GM12878 (cell line): ENCODE results near the gene RNF186. TPM values are rescaled to one million over a fixed set of nuclear protein-coding genes. Genes with fewer than 3 reads are reported as not detected.

Experiments
- ATAC-seq: fragments of 200-7000 bp; cut with Tn5 transposase; 3 replicates; pipeline ENCODE4 v1.9.1; 2020; ENCODE audit warnings: mild to moderate bottlenecking, moderate library complexity
- BruUV-seq: library from RNA; stranded (reverse); fragments of 400-500 nt; replicated peaks from 2 replicates; lab custom pipeline; 2021; lab: Mats Ljungman, UMichigan
- CTCF ChIA-PET: fragments of 300-600 bp; sonication (Branson Sonifier 250); formaldehyde crosslinking; extraction: SDS; loops from one replicate; lab custom pipeline; 2021; ENCODE audit warnings: inconsistent platforms; lab: Yijun Ruan, JAX
- POLR2A ChIA-PET: fragments of 350-600 bp; formaldehyde crosslinking; extraction: SDS; loops from one replicate; lab custom pipeline; 2021; ENCODE audit warnings: inconsistent platforms; lab: Charles Lee
- RAD21 ChIA-PET: fragments of 300-600 bp; sonication (Branson Sonifier 250); formaldehyde crosslinking; loops from one replicate; lab custom pipeline; 2023; ENCODE audit warnings: antibody characterized with exemption; ENCODE audit not compliant: unreplicated experiment; lab: Charles Lee
- SMC1A ChIA-PET: fragments of 300-600 bp; sonication (Branson Sonifier 250); formaldehyde crosslinking; loops from one replicate; lab custom pipeline; 2023; ENCODE audit not compliant: unreplicated experiment, uncharacterized antibody; lab: Charles Lee
- DNase-seq: peaks from one replicate; pipeline ENCODE4 v3.0.0-alpha.2; 2011; ENCODE audit warnings: low read depth, low spot score
- FAIRE-seq: peaks from 3 replicates; lab custom pipeline; 2011; peaks lifted over from hg19 to GRCh38; lab: Jason Lieb, UNC
- H2AFZ ChIP-seq: 2 replicates; pipeline ENCODE4 v1.6.0; 2011; ENCODE audit warnings: low read depth, low read length, control low read depth; ENCODE audit not compliant: control insufficient read depth
- H3K27ac ChIP-seq: 2 replicates; pipeline ENCODE4 v1.5.1; 2011; ENCODE audit warnings: control low read depth; ENCODE audit not compliant: control insufficient read depth, insufficient read depth
- H3K27me3 ChIP-seq, 2 experiments: replicated peaks in 1 of 2; 2 replicates each; pipeline versions ENCODE4 v1.6.0 to v1.6.1; 2011; ENCODE audit warnings: low read length in 1 of 2; ENCODE audit not compliant: control insufficient read depth in 2 of 2, insufficient read depth in 2 of 2
- H3K36me3 ChIP-seq, 2 experiments: 2 replicates each; pipeline ENCODE4 v1.5.1; 2011; ENCODE audit warnings: low read length in 1 of 2; ENCODE audit not compliant: control insufficient read depth in 2 of 2, insufficient read depth in 2 of 2
- H3K4me1 ChIP-seq: 2 replicates; pipeline ENCODE4 v1.6.1; 2011; ENCODE audit warnings: mild to moderate bottlenecking, low read length, moderate library complexity, mixed read lengths; ENCODE audit not compliant: control insufficient read depth, insufficient read depth
- H3K4me2 ChIP-seq: 2 replicates; pipeline ENCODE4 v1.6.0; 2011; ENCODE audit warnings: control low read depth; ENCODE audit not compliant: control insufficient read depth, insufficient read depth
- H3K4me3 ChIP-seq: fragments of 200-600 bp; sonication (generic); 2 replicates; pipeline ENCODE4 v1.5.1; 2016
- H3K79me2 ChIP-seq: 2 replicates; pipeline ENCODE4 v1.6.0; 2011; ENCODE audit warnings: low read length; ENCODE audit not compliant: control insufficient read depth, insufficient read depth
- H3K9ac ChIP-seq: 2 replicates; pipeline ENCODE4 v1.8.0; 2011; ENCODE audit warnings: low read length, control low read depth, mixed read lengths; ENCODE audit not compliant: control insufficient read depth, insufficient read depth
- H3K9me3 ChIP-seq: replicated peaks from 3 replicates; pipeline ENCODE4 v1.5.1; 2011; ENCODE audit warnings: mild to moderate bottlenecking, low read length; ENCODE audit not compliant: control insufficient read depth, insufficient read depth
- H4K20me1 ChIP-seq: 2 replicates; pipeline ENCODE4 v1.6.0; 2011; ENCODE audit not compliant: control insufficient read depth, insufficient read depth
- BACH1 ChIP-seq: fragments of 450-650 bp; IDR thresholded peaks from 2 replicates; pipeline ENCODE4 v1.6.1; 2017; ENCODE audit warnings: mild to moderate bottlenecking, borderline replicate concordance
- IKZF2 ChIP-seq, 2 experiments: fragments of 450-650 bp; IDR thresholded peaks; 2 replicates each; pipeline ENCODE4 v1.6.1; 2017; ENCODE audit warnings: mild to moderate bottlenecking in 2 of 2, moderate library complexity in 2 of 2
- PKNOX1 ChIP-seq: fragments of 450-650 bp; IDR thresholded peaks from 2 replicates; pipeline ENCODE4 v1.6.1; 2016; ENCODE audit warnings: mild to moderate bottlenecking
- RAD21 ChIP-seq: IDR thresholded peaks from 2 replicates; pipeline ENCODE4 v1.6.1; 2011; ENCODE audit warnings: mild to moderate bottlenecking, low read depth, low read length, moderate library complexity; ENCODE audit not compliant: insufficient read depth
- SMC3 ChIP-seq: IDR thresholded peaks from 2 replicates; pipeline ENCODE4 v1.6.1; 2011; ENCODE audit warnings: low read length, improper control_type of control experiment, borderline replicate concordance
- ZBTB4 ChIP-seq: fragments of 450-650 bp; formaldehyde crosslinking; IDR thresholded peaks from 2 replicates; pipeline ENCODE4 v1.4.0; 2022; ENCODE audit warnings: mild to moderate bottlenecking, moderate library complexity
- WGBS: methylation state at CpG from one replicate; pipeline ENCODE4 v1.1.6; 2016; ENCODE audit warnings: low lambda C conversion rate; ENCODE audit not compliant: insufficient replicate concordance, insufficient coverage; ENCODE audit errors: missing lambda C conversion rate; 5-methylcytosine and 5-hydroxymethylcytosine counted together
- in situ Hi-C: fragments of 300-500 bp; cut with MboI; formaldehyde crosslinking; loops from 9 replicates; pipeline ENCODE4 v1.14.3; 2018; ENCODE audit warnings: mixed read lengths
- intact Hi-C: fragments of 100-400 bp; cut with micrococcal nuclease; formaldehyde crosslinking; loops from one replicate; pipeline ENCODE4 v1.14.2; 2022; ENCODE audit not compliant: unreplicated experiment
- polyA plus RNA-seq, 11 experiments: library from polyadenylated mRNA; depleted of rRNA in 4 of 11; unstranded in 6 of 11; stranded (reverse) in 5 of 11; fragments of >200 nt; fragmentation: Nextera tagmentation in 4 of 11; fragmentation: Illumina TruSeq in 1 of 11; extraction: Ambion mirVana in 4 of 11; extraction: Trizol in 1 of 11; gene quantifications; 1 replicate in 1 of 11; 2 replicates in 10 of 11; pipeline versions ENCODE4 v1.2.1 to v1.2.3, GENCODE V29; 2011 to 2016; ENCODE audit warnings: inconsistent platforms in 2 of 11, missing spikeins in 2 of 11, low read depth in 1 of 11
- total RNA-seq, 4 experiments: library from RNA; depleted of rRNA in 3 of 4; stranded (reverse); fragments of >200 nt in 3 of 4; fragmentation: Illumina TruSeq in 1 of 4; extraction: Trizol in 1 of 4; gene quantifications; 2 replicates each; pipeline versions ENCODE4 v1.2.1 to v1.2.3, GENCODE V29; 2013 to 2021
- TF ChIP-seq, protein P1 (sequence below): IDR thresholded peaks from 2 replicates; pipeline ENCODE4 v1.6.1; 2012; ENCODE audit warnings: low read depth, low read length, improper control_type of control experiment

Gene RNF186
- total and polyA plus RNA-seq, 10 of the 15 experiments (the other 5 are each of a cell fraction or from before 2014, with no cell fraction given): not detected

DNA sequence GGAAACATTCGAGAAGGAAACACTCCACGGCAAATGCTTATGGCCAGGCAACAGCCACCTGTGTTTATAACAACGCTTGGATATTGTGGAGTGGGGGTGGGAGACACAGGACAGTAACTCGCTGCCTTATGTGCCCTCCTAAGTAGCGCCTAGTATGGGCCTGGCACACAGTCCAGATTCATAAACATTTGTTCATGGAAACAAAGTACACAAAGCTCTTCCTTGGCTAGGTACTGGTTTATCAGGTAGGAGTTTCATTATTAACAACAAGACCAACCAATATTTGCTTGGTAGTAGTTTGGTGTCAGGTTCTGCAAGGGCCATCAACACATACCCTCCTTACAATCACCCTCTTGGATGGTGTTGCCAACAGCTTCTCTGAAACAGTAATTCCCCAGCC, 38.8 kb downstream of the RNF186 start:
- peaks cover 6 to 11% of the 10 kb centered on the region in 2 experiments for H3K36me3 ChIP-seq
- no peak overlapping the region for H3K9ac ChIP-seq
- CTCF ChIA-PET: no interaction called here
- intact Hi-C loops: no loop called here
- RAD21 ChIA-PET: no interaction called here
- no peak for FAIRE-seq
- no peak for DNase-seq
- SMC1A ChIA-PET: no interaction called here
- no peaks in the 10 kb centered on the region for H3K4me1 ChIP-seq
- H2AFZ ChIP-seq: no peak overlapping the region
- H3K27ac ChIP-seq: no peak overlapping the region
- no peak overlapping the region for H3K4me3 ChIP-seq
- H4K20me1 ChIP-seq: no peaks in the 10 kb centered on the region
- no peaks in the 10 kb centered on the region for H3K27me3 ChIP-seq
- no peaks in the 10 kb centered on the region for H3K9me3 ChIP-seq
- no peak overlapping the region for H3K4me2 ChIP-seq
- no peaks in the 10 kb centered on the region for H3K79me2 ChIP-seq
- TF ChIP-seq IKZF2 (IDR thresholded peaks at IDR 0.05) (no peak), RAD21 (no peak)
- TF ChIP-seq, protein P1, sequence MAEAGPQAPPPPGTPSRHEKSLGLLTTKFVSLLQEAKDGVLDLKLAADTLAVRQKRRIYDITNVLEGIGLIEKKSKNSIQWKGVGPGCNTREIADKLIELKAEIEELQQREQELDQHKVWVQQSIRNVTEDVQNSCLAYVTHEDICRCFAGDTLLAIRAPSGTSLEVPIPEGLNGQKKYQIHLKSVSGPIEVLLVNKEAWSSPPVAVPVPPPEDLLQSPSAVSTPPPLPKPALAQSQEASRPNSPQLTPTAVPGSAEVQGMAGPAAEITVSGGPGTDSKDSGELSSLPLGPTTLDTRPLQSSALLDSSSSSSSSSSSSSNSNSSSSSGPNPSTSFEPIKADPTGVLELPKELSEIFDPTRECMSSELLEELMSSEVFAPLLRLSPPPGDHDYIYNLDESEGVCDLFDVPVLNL: no peak
- TF ChIP-seq, all 136 proteins: peak for 0
- no peak for ATAC-seq
- in situ Hi-C loops: no loop called here
- 100% methylated on average over 5 of the region's 5 CpGs for WGBS
- POLR2A ChIA-PET: no interaction called here
- BruUV-seq: no TSS peak

DNA sequence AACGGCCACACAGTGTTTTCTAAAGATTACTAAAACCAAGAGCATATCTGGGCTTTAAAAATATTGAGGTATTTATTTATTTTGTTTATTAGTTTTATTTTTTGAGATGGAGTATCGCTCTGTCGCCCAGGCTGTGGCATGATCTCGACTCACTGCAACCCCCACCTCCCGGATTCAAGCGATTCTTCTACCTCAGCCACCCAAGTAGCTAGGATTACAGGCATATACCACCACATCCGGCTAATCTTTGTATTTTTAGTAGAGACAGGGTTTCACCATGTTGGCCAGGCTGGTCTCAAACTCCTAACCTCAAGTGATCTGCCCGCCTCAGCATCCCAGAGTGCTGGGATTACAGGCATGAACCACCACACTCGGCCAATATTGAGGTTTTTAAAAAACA, 39.3 kb downstream of the RNF186 start:
- BruUV-seq: no TSS peak
- 96% methylated on average over 9 of the region's 9 CpGs for WGBS

More for the DNA sequence above, 39.3 kb downstream of the RNF186 start:
- TF ChIP-seq PKNOX1 (no peak), SMC3 (no peak), BACH1 (no peak), ZBTB4 (CRISPR knock-in tag) (no peak)
- no peaks in the 10 kb centered on the region for H3K27me3 ChIP-seq
- CTCF ChIA-PET: no interaction called here
- SMC1A ChIA-PET: no interaction called here
- no peak for DNase-seq
- no peak overlapping the region for H3K4me3 ChIP-seq
- intact Hi-C loops: no loop called here
- no peaks in the 10 kb centered on the region for H3K4me1 ChIP-seq
- no peaks in the 10 kb centered on the region for H3K79me2 ChIP-seq
- no peaks in the 10 kb centered on the region for H4K20me1 ChIP-seq
- peaks cover 6 to 11% of the 10 kb centered on the region in 2 experiments for H3K36me3 ChIP-seq
- in situ Hi-C loops: no loop called here
- no peak overlapping the region for H3K4me2 ChIP-seq
- no peak overlapping the region for H3K27ac ChIP-seq
- no peak overlapping the region for H2AFZ ChIP-seq
- FAIRE-seq: no peak
- H3K9ac ChIP-seq: no peak overlapping the region
- no peaks in the 10 kb centered on the region for H3K9me3 ChIP-seq
- POLR2A ChIA-PET: no interaction called here
- no peak for ATAC-seq
- RAD21 ChIA-PET: no interaction called here
